ENCODE measurements around the gene CCDC149.

CCDC149 gene

DNA sequence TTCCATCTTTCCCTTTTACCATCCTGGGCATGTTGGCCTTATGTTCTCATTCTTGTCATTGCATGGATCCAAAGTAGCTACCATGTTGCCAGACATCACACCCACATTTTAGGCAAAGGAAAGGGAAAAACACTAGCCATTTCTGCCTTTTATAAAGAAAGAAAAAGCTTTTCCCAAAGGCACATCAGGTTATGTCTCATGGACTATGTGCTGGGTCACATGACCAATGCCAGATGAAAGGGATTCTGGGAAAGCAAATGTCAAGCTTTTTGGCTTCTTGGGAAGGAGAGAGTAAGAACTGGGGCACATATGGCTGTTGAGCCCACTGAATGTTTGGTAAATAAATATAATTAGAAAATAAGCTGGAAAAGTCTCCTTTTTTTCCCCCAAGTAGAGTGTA is 121.8 kb downstream of the CCDC149 start:
- TF ChIP-seq CTCF (IDR thresholded peaks at IDR 0.05; ENCODE audit: control insufficient read depth, insufficient read depth, low read depth, low read length, missing control alignments), result no peak
- no peak for DNase-seq (ENCODE audit: low read depth)

GRCh38 chr4:24783506-24783905 is 129.3 kb downstream of the CCDC149 start:
- TF ChIP-seq CTCF (IDR thresholded peaks at IDR 0.05; ENCODE audit: control insufficient read depth, insufficient read depth, low read depth, low read length, missing control alignments), result no peak
- H3K4me3 ChIP-seq (ENCODE audit: control insufficient read depth, low read depth, low read length), result no peak overlapping the region
- DNase-seq (ENCODE audit: low read depth), result no peak

More for the DNA sequence above, 121.8 kb downstream of the CCDC149 start:
- H3K4me3 ChIP-seq (ENCODE audit: control insufficient read depth, low read depth, low read length), result no peak overlapping the region

DNA sequence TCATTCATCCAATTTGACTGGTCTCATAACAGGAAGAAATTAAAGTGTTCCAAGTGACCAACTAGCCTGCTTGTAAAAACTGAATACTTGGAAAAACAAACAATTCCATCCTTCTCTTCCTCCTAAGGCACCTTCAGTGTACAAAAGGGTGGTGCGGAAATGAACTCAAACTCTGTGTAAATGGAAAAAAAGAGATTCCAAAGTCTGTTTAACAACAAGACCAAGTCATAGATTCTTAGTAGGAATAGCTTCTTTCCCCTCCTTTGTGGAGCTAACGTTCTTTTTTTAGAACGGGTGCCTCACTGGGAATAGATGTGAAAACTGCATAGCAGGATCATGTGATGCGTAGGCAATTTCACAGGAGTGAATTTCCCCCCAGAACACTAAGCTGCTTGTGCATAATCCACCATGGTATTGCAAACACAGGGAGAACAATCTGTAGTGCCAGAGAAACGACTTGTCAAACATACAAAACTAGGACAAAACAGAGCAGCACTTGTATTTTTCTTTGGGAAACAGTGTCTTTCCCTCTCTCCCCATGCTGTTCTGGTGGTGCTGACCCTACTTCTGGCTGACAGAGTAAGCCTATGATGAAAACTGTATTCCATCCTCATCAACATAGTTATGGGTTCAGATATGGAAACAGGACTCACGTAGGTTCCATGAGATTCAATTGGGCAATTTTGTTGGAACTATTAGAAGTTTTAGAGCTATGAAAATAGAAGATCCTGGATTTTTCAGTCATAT is 130.7 kb downstream of the CCDC149 start:
- no peak for TF ChIP-seq CTCF (IDR thresholded peaks at IDR 0.05; ENCODE audit: control insufficient read depth, insufficient read depth, low read depth, low read length, missing control alignments)
- DNase-seq (ENCODE audit: low read depth), result no peak
- no peak overlapping the region for H3K4me3 ChIP-seq (ENCODE audit: control insufficient read depth, low read depth, low read length)

DNA sequence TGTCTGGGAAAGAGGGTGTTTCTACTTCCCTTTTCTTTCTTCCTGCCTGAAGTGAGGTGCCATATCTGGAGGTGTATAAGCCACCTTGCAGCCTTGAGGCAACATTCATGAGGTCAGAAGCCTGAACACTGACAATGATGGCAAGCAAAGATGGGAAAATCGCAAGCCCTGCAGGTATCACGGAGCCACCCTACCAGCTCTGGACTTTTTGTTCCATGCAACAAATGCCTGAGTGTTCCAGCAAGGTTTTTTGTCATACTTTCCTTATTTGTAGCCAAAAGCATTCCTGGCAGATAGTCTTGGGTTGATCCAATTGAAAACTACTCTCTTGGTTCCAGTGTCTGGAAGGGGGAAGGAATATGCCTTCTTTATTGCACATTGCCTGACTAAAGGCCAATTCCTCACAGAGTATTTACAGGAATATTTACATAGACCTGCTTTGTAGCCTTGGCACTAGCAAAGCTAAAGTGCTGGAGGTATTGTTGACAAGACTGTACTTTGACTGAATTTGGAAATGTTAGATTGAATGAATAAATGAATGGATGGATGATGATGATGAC is 131.8 kb downstream of the CCDC149 start:
- no peak overlapping the region for H3K4me3 ChIP-seq (ENCODE audit: control insufficient read depth, low read depth, low read length)
- DNase-seq (ENCODE audit: low read depth), result no peak
- TF ChIP-seq CTCF (IDR thresholded peaks at IDR 0.05; ENCODE audit: control insufficient read depth, insufficient read depth, low read depth, low read length, missing control alignments), result no peak

- TF ChIP-seq CTCF (IDR thresholded peaks at IDR 0.05; ENCODE audit: control insufficient read depth, insufficient read depth, low read depth, low read length, missing control alignments), result no peak
- no peak overlapping the region for H3K4me3 ChIP-seq (ENCODE audit: control insufficient read depth, low read depth, low read length)
- peak; percentile 99 for DNase-seq (ENCODE audit: low read depth)
These were observed 134.2 kb downstream of the CCDC149 start for GRCh38 chr4:24778464-24779225.

DNA sequence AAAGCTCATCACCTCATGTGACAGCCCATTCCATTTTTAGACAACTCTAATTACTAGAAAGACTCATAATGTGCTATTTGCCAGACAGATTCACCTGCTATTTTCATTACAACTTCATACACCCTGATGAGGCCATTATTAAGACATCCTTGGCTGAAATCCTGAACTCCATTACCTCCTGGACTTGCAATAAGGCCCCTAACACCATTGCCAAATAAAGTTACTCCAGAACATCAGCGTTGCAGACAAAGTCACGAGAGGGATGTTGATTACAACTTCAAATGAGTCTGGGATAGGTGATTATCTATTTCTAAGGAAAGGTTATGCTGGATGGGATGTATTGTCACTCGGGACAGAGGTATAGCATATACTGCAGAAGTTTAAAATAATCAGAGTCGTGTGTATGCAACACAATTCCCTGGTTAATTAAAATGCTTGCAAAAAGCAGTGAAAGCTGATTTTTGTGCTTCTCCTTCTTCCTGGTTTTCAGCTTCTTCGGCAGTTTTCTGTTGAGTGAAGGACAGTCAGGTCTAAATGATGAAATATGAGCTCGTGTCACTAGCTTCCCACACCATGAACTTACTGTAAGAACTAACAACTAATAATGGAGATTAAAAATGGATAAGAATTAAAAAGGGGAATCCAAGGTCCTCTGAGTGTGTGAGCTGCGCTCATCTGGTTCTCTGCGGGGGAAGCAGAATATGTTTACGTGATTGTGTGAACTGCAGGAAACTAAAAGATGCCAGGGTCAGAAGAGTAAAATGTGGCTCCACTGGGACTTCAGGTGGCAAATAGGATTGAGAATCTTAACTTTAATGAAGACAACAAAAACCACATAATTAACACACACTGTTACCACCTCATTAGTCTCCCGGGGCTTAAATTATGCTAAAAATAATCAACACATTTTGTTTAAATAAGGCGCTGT is 135.0 kb downstream of the CCDC149 start:
- no peak for TF ChIP-seq CTCF (IDR thresholded peaks at IDR 0.05; ENCODE audit: control insufficient read depth, insufficient read depth, low read depth, low read length, missing control alignments)
- H3K4me3 ChIP-seq (ENCODE audit: control insufficient read depth, low read depth, low read length), result no peak overlapping the region
- no peak for DNase-seq (ENCODE audit: low read depth)

All from AG09309 (cell line).